MM.1S (cell line): Measurements from ENCODE around the gene SLC35F3.

Experiments used
- DNase-seq: peaks from one replicate; pipeline ENCODE4 v3.0.0-alpha.2; 2015
- H2AFZ ChIP-seq: fragments of 300-600 bp; sonication (generic); 2 replicates; pipeline ENCODE4 v1.6.0; 2016; ENCODE audit warnings: antibody characterized with exemption, low read length
- H3F3A ChIP-seq: fragments of 300-600 bp; sonication (generic); 2 replicates; pipeline ENCODE4 v1.6.1; 2016; ENCODE audit warnings: mild to moderate bottlenecking, antibody characterized with exemption, low read length, moderate library complexity, mixed read lengths; ENCODE audit not compliant: insufficient read depth
- H3K27ac ChIP-seq: fragments of 300-600 bp; sonication (generic); 2 replicates; pipeline ENCODE4 v1.5.1; 2016; ENCODE audit warnings: mild to moderate bottlenecking, low read length
- H3K27me3 ChIP-seq: fragments of 300-600 bp; sonication (generic); replicated peaks from 2 replicates; pipeline ENCODE4 v1.6.0; 2016; ENCODE audit warnings: low read length; ENCODE audit not compliant: insufficient read depth
- H3K36me3 ChIP-seq: fragments of 300-600 bp; sonication (generic); replicated peaks from 2 replicates; pipeline ENCODE4 v1.6.1; 2016; ENCODE audit warnings: mild to moderate bottlenecking, low read length, mixed read lengths; ENCODE audit not compliant: insufficient read depth
- H3K4me1 ChIP-seq: fragments of 300-600 bp; sonication (generic); 2 replicates; pipeline ENCODE4 v1.6.1; 2016; ENCODE audit warnings: low read length, mixed read lengths
- H3K4me2 ChIP-seq: fragments of 300-600 bp; sonication (generic); 2 replicates; pipeline ENCODE4 v1.6.0; 2016; ENCODE audit warnings: low read depth, low read length
- H3K4me3 ChIP-seq: fragments of 300-600 bp; sonication (generic); 2 replicates; pipeline ENCODE4 v1.5.1; 2016; ENCODE audit warnings: low read length, mixed read lengths
- H3K79me2 ChIP-seq: fragments of 300-600 bp; sonication (generic); 2 replicates; pipeline ENCODE4 v1.6.1; 2016; ENCODE audit warnings: mixed run types, low read length, mixed read lengths
- H3K9ac ChIP-seq: fragments of 300-600 bp; sonication (generic); 2 replicates; pipeline ENCODE4 v1.6.1; 2016; ENCODE audit warnings: low read length, mixed read lengths
- H3K9me2 ChIP-seq: fragments of 300-600 bp; sonication (generic); replicated peaks from 2 replicates; pipeline ENCODE4 v1.6.1; 2016; ENCODE audit warnings: mild to moderate bottlenecking, low read length, mixed read lengths; ENCODE audit not compliant: insufficient read depth
- H3K9me3 ChIP-seq: fragments of 300-600 bp; sonication (generic); replicated peaks from 2 replicates; pipeline ENCODE4 v1.6.1; 2016; ENCODE audit warnings: mild to moderate bottlenecking, low read length, mixed read lengths; ENCODE audit not compliant: insufficient read depth
- H4K20me1 ChIP-seq: fragments of 300-600 bp; sonication (generic); 2 replicates; pipeline ENCODE4 v1.6.1; 2016; ENCODE audit warnings: mild to moderate bottlenecking, low read length, moderate library complexity, mixed read lengths; ENCODE audit not compliant: insufficient read depth
- EZH2 ChIP-seq: fragments of 300-600 bp; sonication (generic); optimal IDR thresholded peaks from 2 replicates; pipeline ENCODE3; 2017; ENCODE audit warnings: low read depth, mild to moderate bottlenecking, antibody characterized with exemption, low read length, mixed read lengths
- EZH2phosphoT487 ChIP-seq: fragments of 300-600 bp; sonication (generic); IDR thresholded peaks from 2 replicates; pipeline ENCODE4 v1.6.1; 2018; ENCODE audit warnings: antibody characterized with exemption, low read length
- TF ChIP-seq, protein P1 (sequence below): fragments of 300-600 bp; sonication (generic); IDR thresholded peaks from 2 replicates; pipeline ENCODE4 v1.5.1; 2016; ENCODE audit warnings: antibody characterized with exemption, low read length, mixed read lengths

Gene SLC35F3

GRCh38 chr1:234313171-234313570 lies 408.7 kb downstream of the SLC35F3 start:
- Histone ChIP-seq H3F3A (no peaks in the 10 kb centered on the region), H3K4me1 (no peaks in the 10 kb centered on the region), H3K9me2 (no peaks in the 10 kb centered on the region), H2AFZ (no peak overlapping the region), H3K27me3 (no peaks in the 10 kb centered on the region), H3K27ac (no peak overlapping the region), H3K4me3 (no peak overlapping the region), H3K79me2 (no peaks in the 10 kb centered on the region), H3K9me3 (no peaks in the 10 kb centered on the region), H3K36me3 (no peaks in the 10 kb centered on the region), H4K20me1 (no peaks in the 10 kb centered on the region), H3K4me2 (no peak overlapping the region), H3K9ac (no peak overlapping the region)
- TF ChIP-seq EZH2 (no peak), EZH2phosphoT487 (no peak)
- TF ChIP-seq, protein P1, sequence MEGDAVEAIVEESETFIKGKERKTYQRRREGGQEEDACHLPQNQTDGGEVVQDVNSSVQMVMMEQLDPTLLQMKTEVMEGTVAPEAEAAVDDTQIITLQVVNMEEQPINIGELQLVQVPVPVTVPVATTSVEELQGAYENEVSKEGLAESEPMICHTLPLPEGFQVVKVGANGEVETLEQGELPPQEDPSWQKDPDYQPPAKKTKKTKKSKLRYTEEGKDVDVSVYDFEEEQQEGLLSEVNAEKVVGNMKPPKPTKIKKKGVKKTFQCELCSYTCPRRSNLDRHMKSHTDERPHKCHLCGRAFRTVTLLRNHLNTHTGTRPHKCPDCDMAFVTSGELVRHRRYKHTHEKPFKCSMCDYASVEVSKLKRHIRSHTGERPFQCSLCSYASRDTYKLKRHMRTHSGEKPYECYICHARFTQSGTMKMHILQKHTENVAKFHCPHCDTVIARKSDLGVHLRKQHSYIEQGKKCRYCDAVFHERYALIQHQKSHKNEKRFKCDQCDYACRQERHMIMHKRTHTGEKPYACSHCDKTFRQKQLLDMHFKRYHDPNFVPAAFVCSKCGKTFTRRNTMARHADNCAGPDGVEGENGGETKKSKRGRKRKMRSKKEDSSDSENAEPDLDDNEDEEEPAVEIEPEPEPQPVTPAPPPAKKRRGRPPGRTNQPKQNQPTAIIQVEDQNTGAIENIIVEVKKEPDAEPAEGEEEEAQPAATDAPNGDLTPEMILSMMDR: no peak
- no peak for DNase-seq

GRCh38 chr1:234315091-234315541 lies 410.6 kb downstream of the SLC35F3 start:
- H3F3A ChIP-seq: no peaks in the 10 kb centered on the region
- no peaks in the 10 kb centered on the region for H3K79me2 ChIP-seq
- H3K9ac ChIP-seq: no peak overlapping the region
- no peak overlapping the region for H3K4me2 ChIP-seq
- no peaks in the 10 kb centered on the region for H3K36me3 ChIP-seq
- H3K27ac ChIP-seq: no peak overlapping the region
- H2AFZ ChIP-seq: no peak overlapping the region
- H3K27me3 ChIP-seq: no peaks in the 10 kb centered on the region
- no peak for TF ChIP-seq EZH2phosphoT487
- TF ChIP-seq EZH2: no peak
- TF ChIP-seq, protein P1: no peak
- H3K9me2 ChIP-seq: no peaks in the 10 kb centered on the region
- no peaks in the 10 kb centered on the region for H4K20me1 ChIP-seq
- no peaks in the 10 kb centered on the region for H3K4me1 ChIP-seq
- no peak overlapping the region for H3K4me3 ChIP-seq
- no peak for DNase-seq
- H3K9me3 ChIP-seq: no peaks in the 10 kb centered on the region

DNA sequence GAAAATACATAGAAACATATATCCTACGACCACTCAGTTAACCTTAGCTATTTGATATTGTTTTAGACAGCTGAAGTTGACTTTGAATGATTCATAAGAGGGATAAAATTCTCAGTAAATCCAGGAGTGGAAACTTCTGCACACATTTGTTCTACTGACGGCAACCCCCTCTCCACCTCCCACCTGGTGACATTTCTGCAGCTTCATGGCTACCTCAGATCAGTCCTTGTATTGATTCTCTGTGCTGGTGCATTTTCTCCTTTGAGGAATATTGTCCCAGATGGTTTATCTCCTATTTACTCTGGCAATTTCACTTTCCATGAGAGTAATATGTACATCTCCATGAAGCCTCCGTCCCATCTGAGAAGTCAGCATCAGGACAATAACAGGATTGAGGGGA lies 411.1 kb downstream of the SLC35F3 start:
- H3K79me2 ChIP-seq: no peaks in the 10 kb centered on the region
- H3K4me1 ChIP-seq: no peaks in the 10 kb centered on the region
- H3K4me3 ChIP-seq: no peak overlapping the region
- no peaks in the 10 kb centered on the region for H3K9me3 ChIP-seq
- H3K4me2 ChIP-seq: no peak overlapping the region
- H3F3A ChIP-seq: no peaks in the 10 kb centered on the region
- no peak for TF ChIP-seq EZH2
- TF ChIP-seq, protein P1: no peak
- TF ChIP-seq EZH2phosphoT487: no peak
- no peak for DNase-seq
- H3K36me3 ChIP-seq: no peaks in the 10 kb centered on the region
- H2AFZ ChIP-seq: no peak overlapping the region
- H3K27me3 ChIP-seq: no peaks in the 10 kb centered on the region
- no peak overlapping the region for H3K27ac ChIP-seq
- H3K9me2 ChIP-seq: no peaks in the 10 kb centered on the region
- H4K20me1 ChIP-seq: no peaks in the 10 kb centered on the region
- H3K9ac ChIP-seq: no peak overlapping the region
